Activated CD8-positive, alpha-beta memory T cell treated with anti-CD3 and anti-CD28 coated beads, Interleukin-2, amount 50 U/mL, for 1 hour (primary cell): ENCODE results near the gene RPS21.

ENCODE experiments used
- DNase-seq: peaks from one replicate; pipeline ENCODE4 v3.0.0-alpha.2; 2020; ENCODE audit errors: extremely low read depth

The RPS21 gene

DNA sequence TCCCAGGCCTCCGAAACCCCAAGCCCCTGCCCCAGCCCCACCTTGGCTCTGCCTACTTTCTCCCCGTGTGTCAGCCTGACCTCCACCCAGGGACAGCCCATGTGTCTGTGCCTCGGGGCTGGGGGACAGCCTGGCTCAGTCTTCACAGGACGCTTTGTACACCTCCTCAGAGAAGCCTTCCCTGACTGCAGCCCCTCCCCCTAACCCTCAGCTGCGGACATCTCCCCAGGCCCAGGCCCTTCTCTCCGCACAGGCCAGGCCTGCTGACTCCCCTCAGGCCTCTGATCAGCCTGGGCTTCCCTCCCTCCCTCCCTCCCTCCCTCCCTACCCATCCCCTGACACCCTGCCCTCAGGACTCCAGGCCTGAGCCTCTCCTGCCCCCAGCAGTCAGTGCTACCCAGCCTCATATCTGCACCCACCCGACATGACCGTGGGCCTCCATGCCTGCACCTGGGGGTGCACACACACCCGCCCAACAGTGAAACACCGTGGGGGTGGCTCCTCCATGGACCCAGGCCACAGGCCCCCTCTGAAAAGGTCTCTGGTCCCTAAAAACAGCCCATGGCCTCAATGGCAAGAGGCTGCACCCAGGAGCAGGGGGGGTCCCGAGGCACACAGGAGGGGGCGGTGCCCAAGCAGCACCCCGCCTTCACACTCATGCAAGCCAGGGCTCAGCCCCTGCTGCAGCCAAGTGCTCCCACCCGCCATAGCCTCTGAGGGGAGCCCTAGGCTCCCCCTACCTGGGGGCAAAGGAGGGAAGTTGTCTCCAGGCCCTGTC, 32.7 kb upstream of the RPS21 start:
- DNase-seq: no peak

DNA sequence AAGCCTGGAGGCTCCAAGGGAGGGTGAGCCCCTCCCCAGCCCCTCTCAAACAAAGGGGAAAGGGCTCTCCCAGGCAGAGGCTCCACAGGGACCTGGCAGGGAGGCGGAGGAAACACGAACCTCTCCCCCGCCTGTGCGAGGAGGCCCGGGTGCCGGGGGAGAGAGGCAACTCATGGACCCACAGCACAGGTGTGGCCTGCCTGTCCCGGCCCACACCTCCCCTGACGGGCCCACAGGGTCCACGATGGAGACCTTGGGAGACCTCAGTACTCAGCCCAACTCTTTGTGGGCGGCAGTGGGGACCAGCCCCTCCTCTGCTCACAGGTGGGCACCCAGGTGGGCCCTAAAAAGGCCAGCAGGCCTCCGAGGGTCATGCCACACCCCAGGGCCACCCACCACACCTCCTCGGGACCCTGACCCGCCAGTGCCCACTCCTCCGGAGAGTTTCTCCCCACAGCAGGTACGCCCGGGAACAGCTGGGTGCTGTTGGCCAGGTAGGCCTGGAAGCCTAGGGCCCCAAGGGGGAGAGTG, 32.0 kb upstream of the RPS21 start:
- DNase-seq: no peak

DNA sequence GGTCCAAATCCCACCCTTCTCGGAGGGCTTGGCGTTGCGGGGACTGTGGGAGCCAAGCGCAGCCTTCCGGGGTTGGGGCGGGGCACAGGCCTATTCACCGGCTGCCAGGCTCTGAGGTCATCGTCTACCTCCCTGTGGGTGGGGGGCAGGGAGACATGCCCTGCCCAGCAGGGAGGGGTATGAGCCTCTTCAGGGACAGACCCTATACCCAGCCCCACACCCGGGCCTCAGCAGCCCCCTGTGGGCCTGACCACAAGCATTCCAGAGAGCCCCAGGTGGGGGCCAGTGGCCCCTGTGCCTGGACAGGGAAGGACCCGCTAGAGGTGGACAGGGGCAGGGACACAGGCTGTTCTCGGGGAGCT, 31.4 kb upstream of the RPS21 start:
- DNase-seq: no peak

DNA sequence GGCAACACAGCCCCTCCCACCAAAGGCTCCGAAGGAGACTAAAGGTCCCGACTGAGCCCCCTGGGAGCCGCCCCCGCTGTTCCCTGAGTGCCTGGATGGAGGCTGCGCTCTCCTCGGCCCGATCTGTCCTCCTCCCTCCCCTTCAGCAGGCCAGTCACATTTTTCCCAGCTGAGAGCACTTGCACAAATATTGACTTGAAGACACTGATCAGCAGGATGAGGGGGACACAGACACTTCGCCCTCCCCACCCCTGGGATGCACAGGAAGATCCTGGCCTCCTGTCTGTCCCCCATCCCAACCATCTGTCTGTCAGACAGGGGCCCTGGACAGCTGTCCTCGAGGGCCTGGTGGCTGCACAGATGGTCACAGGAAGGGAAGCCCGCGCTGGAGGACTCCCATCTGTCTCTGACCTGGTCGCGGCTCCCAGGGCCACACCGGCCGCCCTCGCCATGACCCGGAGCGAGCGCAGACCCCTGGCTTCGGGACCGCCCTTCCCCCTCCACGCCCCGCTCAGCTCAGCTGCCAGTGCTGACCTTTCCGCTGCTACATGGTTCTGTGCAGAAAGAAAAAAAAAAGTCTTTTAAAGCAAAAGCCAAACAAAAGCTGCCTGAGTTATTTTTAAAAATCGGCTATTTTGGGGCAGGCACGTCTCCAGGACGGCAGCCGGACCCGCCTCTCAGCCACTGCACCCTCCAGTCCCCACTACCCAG, 30.9 kb upstream of the RPS21 start:
- DNase-seq: no peak

DNA sequence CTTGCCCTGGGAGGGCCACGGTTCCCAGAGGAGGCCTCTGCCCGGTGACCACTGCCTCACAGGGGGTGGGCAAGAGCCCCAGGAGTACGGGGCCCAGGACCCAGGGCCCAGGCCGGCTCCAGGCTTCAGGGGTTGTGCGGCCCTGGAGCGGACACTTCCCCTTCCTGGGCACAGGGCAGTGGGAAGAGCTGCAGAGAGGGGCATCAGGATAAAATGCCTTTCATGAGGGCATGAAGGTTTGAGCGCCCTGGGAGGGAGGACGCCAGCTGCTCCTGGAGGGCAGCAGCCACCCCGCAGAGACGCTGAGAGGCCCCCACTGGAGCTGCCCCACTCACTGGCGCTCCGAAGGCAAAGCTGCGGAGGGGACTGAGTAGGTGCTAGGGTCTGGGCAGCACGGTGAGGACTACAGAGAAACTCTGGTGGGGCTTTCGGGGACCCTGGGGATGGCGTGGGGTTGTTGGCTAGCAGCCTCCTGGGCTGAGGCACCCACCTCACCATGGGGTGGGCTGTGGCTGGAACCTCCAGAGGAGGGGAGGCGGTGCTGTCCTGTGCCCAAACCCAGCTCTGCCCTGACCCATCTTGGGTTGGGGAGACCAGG, 30.2 kb upstream of the RPS21 start:
- no peak for DNase-seq

DNA sequence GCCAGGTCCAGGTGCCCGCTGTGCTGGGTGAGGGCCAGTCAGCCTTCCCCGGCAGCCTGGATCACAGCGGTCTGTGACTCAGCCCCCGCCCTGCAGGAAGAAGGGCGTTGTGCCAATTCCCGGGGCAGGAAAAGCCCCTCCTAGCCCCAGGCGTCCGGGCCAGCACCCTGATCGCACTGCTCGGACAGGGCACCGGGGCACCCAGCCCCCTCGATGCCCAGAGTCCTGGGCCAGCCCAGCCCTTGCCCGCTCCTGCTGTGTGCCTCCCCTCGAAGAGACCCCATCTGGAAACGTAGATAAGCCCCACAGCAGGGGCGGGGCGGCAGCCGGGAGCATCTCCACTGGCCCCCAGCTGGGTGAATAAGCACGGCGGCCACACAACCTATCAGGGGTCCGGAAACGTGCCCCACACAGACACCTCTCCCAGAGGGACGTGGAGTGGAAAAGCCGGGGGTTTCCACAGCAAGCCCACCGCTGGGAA, 29.7 kb upstream of the RPS21 start:
- DNase-seq: no peak

DNA sequence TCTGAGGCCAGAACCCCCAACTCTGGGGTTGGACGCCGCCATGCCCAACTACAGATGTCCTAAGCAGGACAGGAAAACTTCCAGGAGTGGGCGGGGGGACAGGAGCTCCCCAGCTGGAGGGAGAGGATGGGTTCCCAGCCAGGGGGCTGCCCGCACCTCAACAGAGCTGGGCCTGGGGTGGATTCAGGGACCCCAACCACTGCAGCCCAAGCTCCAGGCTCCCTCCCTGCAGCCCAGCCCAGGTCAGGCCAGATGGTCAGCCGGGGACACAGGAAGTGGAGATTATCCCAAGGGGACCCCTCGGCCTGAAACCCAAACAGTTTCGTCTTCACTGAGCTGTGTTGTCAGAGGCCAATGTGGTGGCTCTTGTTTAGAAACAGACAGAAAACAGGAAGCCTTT, 29.2 kb upstream of the RPS21 start:
- no peak for DNase-seq

DNA sequence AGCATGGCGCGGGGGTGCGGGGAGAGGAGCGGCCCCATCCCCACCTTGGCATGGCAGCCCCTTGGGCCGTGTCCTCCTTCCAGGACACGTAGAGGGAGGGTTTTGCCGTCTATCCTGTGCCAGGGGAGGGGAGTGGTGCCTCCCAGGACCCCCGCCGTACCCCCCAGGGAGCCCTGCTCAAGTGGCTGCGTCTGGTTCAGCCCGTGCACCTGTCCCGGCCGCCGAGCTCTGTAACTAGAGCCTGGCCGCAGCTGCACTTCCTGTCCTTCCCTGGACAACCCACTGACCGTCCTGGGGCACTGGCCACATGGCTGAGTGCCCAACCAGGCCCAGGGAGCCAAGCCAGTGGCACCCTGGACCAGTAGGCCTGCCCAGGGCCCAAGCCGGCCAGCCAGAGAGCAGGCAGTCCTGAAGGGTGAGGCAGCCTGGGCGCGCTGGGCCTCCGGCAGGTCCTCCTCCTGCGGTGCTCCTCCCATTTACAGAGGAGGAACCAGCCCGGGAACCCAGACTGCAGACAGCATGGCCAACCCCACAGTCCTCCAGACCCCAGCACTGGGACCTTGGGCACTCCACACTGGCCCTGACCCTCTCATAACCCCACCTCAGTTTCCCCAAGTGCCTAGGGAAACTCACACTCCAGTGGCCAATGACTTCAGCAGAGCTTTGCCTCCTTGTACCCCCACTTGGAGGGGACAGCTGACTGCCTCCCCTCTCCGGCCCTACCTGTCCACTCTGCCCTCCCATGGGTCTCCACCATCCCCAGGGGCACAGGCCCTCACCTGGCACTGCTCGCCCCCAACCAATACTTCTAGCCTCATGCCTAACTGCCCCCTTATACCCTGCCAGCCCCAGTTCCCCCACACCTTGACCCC, 28.5 kb upstream of the RPS21 start:
- no peak for DNase-seq

DNA sequence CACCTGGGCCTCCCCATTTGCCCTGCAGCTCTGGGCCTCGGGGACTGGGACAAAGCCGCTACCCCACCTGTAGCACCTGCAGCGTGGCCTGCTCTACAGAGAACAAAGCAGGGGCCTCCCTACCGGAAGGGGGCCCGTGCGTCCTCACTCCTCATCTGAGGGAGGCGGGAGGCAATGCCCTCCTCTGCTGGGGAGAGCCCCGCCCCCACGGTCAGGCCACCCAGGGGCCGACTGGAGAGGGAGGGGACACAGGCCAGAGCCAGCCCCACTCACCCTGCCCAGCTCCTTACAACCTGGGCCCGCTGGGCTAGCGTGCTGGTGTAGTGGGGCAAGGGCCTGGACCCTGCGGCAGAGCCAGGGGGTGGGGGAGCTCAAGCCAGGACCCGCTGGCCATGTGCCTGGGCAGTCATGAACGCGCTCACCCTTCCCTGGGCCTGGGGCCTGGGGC, 27.8 kb upstream of the RPS21 start:
- DNase-seq: no peak

DNA sequence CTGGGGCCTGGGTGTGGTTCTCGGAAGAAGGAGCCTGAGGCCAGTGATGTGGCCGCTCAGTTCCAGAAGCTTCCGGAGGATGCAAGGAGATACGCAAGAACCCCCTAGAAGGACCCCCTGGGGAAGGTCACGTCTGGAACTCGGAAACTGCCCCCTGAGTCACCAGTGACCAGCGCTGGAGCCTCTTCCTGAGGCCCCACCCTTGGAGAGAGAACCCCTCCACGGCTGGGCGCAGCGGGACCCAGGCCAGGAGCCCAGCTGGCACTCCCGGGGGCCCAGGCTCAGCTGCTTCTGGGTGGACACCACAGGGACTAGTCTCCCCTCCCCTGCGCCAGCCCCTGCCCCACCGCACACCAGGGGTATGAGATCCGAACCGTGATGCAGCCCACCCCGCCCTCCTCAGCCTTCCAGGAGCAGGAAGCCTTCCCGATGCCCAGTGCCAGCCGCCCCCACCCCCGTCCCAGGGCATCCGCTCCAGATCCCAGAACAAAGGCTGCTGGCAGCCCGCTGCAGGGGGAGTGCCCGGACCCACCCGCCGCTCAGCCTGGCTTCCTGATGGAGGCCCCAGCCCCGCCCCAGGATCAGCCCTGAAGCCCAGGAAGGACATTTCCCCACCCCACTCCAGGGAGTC, 27.3 kb upstream of the RPS21 start:
- DNase-seq: no peak

DNA sequence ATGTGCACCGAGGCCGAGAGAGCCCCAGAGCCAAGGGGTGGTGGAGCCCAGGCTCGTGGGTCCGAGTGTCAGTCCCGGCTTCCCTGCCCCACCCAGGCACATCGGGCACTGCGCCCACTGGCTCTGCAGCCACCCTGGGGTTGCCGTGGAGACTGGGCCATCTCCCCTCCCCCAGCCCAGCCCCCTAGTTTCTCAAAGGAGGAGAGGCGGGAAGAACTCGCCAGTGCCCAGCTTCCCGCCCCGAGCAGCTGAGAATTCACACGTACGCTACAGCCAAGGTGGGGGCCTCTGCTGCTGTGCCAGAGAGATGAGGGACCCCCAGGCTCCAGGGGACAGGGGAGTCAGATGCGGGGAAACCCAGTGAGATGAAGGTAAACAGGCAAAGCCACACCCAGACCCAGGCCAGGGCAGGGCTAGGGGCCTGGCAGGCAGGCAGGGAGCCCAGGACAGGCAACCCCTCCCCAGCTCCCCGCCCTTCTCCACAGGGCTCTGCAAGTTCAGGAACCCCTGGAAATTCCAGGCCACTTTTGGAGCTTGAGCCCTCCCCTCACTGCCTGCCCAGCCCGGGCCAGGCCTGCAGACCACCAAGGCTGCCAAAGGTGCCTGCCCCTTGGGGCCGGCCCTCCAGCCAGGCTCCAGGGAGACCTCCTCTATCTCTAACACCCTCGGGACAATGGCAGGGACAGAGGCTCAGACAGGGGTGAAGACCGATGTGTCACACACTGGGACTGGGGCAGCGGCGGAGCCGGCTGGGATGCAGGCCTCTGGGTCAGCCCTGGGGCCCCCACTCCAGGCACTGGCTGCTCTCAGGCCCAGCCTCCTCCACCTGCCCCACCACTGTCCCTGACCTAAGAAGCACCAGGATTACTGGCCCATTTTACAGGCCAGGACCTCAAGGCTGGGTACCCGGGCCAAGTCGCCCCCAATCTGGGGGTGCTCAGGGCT, 25.8 kb upstream of the RPS21 start:
- no peak for DNase-seq

DNA sequence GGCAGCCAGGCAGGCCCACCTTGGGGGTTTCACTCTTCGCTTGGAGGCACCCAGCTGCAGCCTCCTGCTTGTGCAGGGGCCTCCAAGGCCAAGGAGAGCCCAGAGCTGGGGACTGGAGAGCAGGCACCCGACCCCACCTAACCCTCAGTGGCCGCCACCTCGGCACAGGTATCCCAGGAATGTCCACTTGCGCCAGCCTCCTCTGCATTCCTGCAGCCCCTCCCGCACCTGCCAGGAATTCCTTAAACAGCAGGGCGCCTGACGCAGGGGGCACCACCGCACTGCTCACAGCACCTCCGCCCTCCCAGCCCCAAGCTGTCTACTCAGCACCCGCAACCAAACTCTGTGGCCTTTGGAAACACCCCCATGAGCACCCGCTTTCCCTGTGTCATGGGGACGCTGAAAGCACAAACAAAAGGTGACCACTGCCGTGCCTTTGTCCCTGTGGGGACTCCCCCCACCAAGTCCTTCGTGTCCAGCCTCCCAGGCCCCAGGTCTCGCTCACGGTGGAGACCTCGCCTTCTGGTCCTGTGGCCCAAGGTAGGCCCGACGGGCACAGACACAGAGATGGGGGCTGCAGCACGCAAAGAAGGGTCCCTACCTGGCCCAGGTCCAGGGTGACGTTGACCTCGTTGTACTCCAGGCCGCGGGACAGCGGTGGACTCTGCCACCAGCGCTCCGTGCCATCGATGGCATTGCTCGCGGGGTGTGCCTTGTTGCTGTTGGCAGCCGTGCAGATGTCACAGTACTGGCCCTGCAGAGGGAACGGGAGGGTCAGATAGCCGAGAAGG, 24.9 kb upstream of the RPS21 start:
- no peak for DNase-seq

DNA sequence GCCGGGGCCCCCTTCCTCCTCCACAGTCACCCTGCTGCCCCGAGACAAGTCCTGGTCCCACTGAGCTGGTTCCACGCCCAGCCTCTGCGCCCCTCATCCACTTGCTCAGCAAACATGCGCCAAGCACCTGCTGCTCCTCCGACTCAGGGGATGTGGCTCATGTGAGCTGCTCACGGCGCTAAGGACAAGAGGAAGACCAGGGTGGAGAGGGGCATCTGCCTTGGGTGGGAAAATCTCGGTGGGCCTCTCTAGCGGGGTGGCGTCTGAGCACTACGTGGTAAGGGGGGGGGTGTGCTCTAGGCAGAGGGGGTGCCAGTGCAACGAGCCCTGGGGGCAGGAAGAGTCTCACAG, 24.3 kb upstream of the RPS21 start:
- DNase-seq: no peak

DNA sequence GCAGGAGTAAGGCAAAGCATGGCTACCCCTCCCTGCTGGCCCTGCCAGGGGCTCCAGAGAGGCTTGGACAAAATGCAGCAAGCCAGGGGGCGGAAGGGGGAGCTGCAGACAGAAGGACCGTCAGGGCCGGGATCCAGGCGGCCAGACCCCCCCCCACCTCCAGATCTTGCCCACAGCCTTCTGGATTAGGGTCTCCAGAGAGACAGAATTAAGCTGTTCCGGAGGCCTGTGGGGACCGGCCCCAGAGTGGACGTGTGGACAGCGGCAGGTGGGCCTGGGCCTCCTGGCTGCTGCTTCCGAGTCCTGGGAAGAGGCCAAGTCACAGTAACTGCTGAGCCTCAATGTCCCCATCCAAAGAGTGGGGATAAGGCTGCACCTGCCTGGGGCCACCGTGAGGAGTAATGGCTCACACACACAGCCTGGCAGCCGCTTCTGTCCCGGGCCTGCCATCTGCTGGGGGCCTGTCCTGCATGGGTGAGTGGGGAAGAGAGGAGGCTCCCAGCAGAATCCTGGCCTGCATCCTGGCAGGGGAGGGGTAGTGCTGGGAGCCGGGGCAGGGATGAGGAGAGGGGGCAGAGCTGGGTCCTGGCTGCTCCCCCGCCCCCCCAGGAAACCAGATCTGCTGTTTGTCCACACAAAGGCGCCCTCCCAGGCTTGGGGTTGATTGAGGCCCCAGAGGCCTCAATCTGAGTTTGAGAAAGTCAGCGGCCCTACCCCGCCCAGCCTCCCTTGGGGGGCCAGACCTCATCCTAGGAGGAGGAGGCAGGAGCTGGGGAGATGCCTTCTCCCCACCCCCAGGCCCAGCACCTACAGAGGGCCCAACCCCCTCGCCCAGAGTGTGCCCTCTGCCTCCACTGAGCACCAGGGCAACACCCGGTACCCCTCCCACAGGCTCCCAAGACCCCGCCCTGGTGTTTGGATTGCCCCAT, 23.6 kb upstream of the RPS21 start:
- DNase-seq: no peak

DNA sequence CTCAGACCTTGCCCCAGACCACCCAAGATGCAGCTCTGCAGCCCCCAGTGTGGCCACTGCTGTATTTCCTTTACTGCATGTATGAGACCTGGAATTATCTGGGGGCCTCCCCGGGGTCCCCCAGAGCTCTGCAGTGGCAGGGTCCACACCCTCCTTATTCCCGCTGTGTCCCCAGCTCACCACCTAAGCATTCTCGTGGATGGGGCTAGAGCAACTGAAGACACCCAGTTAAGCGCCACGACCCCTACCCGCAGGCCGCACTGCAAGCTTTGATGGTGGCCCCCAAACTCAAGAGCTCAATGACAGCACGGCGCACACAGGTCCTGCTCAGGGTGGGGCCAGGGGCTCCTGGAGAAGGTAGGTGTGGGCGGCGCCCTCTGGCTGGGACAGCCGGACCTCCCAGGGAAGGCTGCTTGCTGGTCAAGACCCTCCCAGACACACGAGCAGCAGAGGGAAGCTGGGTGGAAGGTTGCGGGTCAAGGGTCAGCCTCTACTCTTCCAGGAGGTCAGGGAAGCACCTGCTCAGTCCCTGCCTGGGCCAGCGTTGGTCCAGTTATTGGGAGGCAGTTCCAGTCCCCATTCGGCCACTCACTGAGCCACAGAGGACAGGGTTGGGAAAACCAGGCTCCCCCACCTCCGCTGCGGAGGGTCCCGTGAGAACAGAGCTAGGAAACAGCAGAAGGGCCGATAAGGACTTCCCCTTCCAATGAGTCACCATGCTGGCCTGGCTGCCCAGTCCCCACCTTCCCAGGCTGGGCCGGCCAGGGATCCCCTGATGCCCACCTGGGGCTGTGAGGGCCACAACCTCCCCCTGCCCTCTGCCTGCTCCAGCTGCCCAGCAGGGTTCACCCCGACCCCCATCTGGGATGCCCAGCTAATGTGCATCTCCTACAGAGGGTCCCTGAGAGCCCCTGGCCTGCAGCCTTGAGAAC, 22.7 kb upstream of the RPS21 start:
- DNase-seq: no peak

DNA sequence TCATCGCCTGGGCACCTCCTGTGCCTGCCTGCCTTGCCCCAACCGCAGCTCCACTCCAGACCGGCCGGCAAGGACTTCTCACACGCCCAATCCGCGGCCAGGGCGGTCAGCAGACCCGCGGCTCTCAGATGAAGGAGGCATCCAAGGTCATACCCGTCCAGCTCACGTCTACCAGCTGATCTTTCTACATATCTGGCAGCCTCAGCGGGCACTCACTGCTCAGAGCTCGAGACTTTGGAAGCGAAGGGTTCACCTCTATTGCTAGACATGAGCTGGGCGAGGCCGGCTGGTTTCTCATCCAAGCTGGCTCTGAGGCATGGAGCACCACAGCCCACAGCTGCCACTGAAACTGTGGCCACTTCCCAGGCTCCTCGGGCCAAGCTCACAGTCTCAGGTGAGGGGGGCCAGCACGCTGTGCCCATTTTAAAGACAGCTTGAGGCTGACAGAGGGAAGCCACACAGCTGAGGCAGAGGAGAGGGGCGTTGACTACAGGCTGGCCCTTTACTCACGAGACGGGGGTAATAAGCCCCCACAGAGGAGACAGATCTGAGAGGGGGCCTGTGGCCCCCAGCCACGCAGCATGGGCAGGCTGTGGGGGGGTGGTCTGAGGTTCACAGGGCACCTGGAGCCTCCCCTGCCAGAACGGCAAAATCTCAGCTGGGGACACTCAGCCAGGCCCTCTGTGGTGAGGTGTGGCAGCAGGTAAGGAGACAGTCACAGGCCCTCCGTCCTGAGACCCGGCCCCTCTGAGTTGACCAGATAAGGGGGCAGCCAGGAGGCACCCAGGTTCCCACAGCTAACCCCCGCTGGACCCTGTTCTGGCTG, 21.8 kb upstream of the RPS21 start:
- no peak for DNase-seq
